ENCODE data around the gene MEN1.

The MEN1 gene

GRCh38 chr11:64784813-64785581, 25.4 kb downstream of the MEN1 start:
- no peak for DNase-seq (ENCODE audit: low read depth)

GRCh38 chr11:64778473-64779298, 31.7 kb downstream of the MEN1 start, which contains the start of gene SF1:
Gene SF1 (minus strand): TSS chr11:64778542. CDS start chr11:64778392, 150 bp downstream.
- DNase-seq (ENCODE audit: low read depth): peak; percentile 98

GRCh38 chr11:64778223-64778472, 32.2 kb downstream of the MEN1 start:
- no peak for DNase-seq (ENCODE audit: low read depth)

- peak; percentile 79 for DNase-seq (ENCODE audit: low read depth)
These were observed 32.7 kb downstream of the MEN1 start for GRCh38 chr11:64777449-64778222.

- DNase-seq (ENCODE audit: low read depth): no peak
These were observed 33.5 kb downstream of the MEN1 start for GRCh38 chr11:64776875-64777274.

GRCh38 chr11:64776425-64776824, 33.9 kb downstream of the MEN1 start:
- DNase-seq (ENCODE audit: low read depth): no peak

- no peak for DNase-seq (ENCODE audit: low read depth)
These were observed 36.2 kb downstream of the MEN1 start for GRCh38 chr11:64774144-64774543.

GRCh38 chr11:64772303-64773018, 37.9 kb downstream of the MEN1 start:
- no peak for DNase-seq (ENCODE audit: low read depth)

GRCh38 chr11:64771861-64772260, 38.5 kb downstream of the MEN1 start:
- DNase-seq (ENCODE audit: low read depth): no peak

GRCh38 chr11:64770120-64770519, 40.2 kb downstream of the MEN1 start:
- no peak for DNase-seq (ENCODE audit: low read depth)

GRCh38 chr11:64769283-64769682, 41.1 kb downstream of the MEN1 start:
- no peak for DNase-seq (ENCODE audit: low read depth)

GRCh38 chr11:64768300-64768694, 42.1 kb downstream of the MEN1 start:
- DNase-seq (ENCODE audit: low read depth): no peak

- peak; percentile 65 for DNase-seq (ENCODE audit: low read depth)
These were observed 42.7 kb downstream of the MEN1 start for GRCh38 chr11:64767344-64768299.

GRCh38 chr11:64766881-64767280, 43.5 kb downstream of the MEN1 start:
- DNase-seq (ENCODE audit: low read depth): no peak

- DNase-seq (ENCODE audit: low read depth): no peak
These were observed 44.3 kb downstream of the MEN1 start for GRCh38 chr11:64765851-64766665.

GRCh38 chr11:64765291-64765850, 45.0 kb downstream of the MEN1 start:
- no peak for DNase-seq (ENCODE audit: low read depth)

- DNase-seq (ENCODE audit: low read depth): no peak
These were observed 45.6 kb downstream of the MEN1 start for GRCh38 chr11:64764753-64765152.

GRCh38 chr11:64764040-64764611, 46.2 kb downstream of the MEN1 start:
- peak; percentile 45 for DNase-seq (ENCODE audit: low read depth)

- DNase-seq (ENCODE audit: low read depth): no peak
These were observed 46.8 kb downstream of the MEN1 start for GRCh38 chr11:64763526-64764039.

Data from activated T-helper 1 cell treated with Interleukin-2 at 50 U/mL for 16 hours (primary cell).